ENCODE data around the gene NDUFS8. TPM values are rescaled to one million over a fixed set of nuclear protein-coding genes. Genes with fewer than 3 reads are reported as not detected.

Gene NDUFS8
- 242 and 261 TPM in 2 replicates for total RNA-seq (2014; rRNA removed; shearing (Covaris generic))

GRCh38 chr11:68030318-68031143, at the start of gene NDUFS8:
NDUFS8 (plus strand) TSS chr11:68030681; CDS start chr11:68032152, 1,471 bp downstream.

GRCh38 chr11:68003846-68004550, 26.5 kb upstream of the NDUFS8 start, which contains the start of gene UNC93B1:
UNC93B1 (minus strand) TSS chr11:68004097; CDS start chr11:68004043, 54 bp downstream.

GRCh38 chr11:68010090-68011041, 20.1 kb upstream of the NDUFS8 start, which contains the start of gene ALDH3B1:
ALDH3B1 (plus strand) TSS chr11:68010327; CDS start chr11:68015298, 4,971 bp downstream.

GRCh38 chr11:68038718-68039525, 8.4 kb downstream of the NDUFS8 start, which contains the start of gene TCIRG1:
TCIRG1 (plus strand) TSS chr11:68039025; CDS start chr11:68041272, 2,247 bp downstream.

Small RNA genes lying within 50 kb of the gene (small RNA-seq; reads per million reads assigned to genes)
- gene MIR6753: not detected

Other genes with a start within 250 kb of the NDUFS8 start
- 34.8 and 38.8 TPM in 2 replicates for gene UNC93B1, start 26.6 kb upstream of the NDUFS8 start, total RNA-seq (2014; rRNA removed; shearing (Covaris generic))
- gene ALDH3B1, start 20.4 kb upstream of the NDUFS8 start, total RNA-seq (2014; rRNA removed; shearing (Covaris generic)): 32.3 and 38.2 TPM in 2 replicates
- 80.7 and 89.0 TPM in 2 replicates for gene TCIRG1, start 8.3 kb downstream of the NDUFS8 start, total RNA-seq (2014; rRNA removed; shearing (Covaris generic))
- 16.0 and 22.2 TPM in 2 replicates for gene CHKA, start 90.7 kb downstream of the NDUFS8 start, total RNA-seq (2014; rRNA removed; shearing (Covaris generic))
- gene KMT5B, start 182.6 kb downstream of the NDUFS8 start, total RNA-seq (2014; rRNA removed; shearing (Covaris generic)): 20.9 and 23.8 TPM in 2 replicates
- gene C11orf24, start 241.3 kb downstream of the NDUFS8 start, total RNA-seq (2014; rRNA removed; shearing (Covaris generic)): 57.5 and 63.6 TPM in 2 replicates

Data from A375 (cell line).